Kidney (tissue), 14 donors: ENCODE measurements around the gene ABCA10. TPM values are rescaled to one million over a fixed set of nuclear protein-coding genes. Genes with fewer than 3 reads are reported as not detected.

Experiments used
- DNase-seq, 5 donors: peaks; one replicate each; pipeline ENCODE4 v3.0.0-alpha.2; 2013 to 2020
- FAIRE-seq: peaks from 2 replicates; lab custom pipeline; 2012; peaks lifted over from hg19 to GRCh38; lab: Jason Lieb, UNC
- H3K27ac ChIP-seq, 2 donors: one replicate each; pipeline ENCODE4 v1.7.0; 2013; ENCODE audit warnings: low read depth in 2 of 2, low read length in 2 of 2, inconsistent platforms in 1 of 2
- H3K27me3 ChIP-seq: one replicate; pipeline ENCODE4 v1.7.1; 2013; ENCODE audit warnings: low read length, inconsistent platforms; ENCODE audit not compliant: control insufficient read depth, insufficient read depth
- H3K36me3 ChIP-seq, 3 donors: one replicate each; pipeline versions ENCODE4 v1.7.0 to v1.7.1; 2013; ENCODE audit warnings: low read length in 3 of 3, control low read depth in 1 of 3, inconsistent platforms in 1 of 3; ENCODE audit not compliant: insufficient read depth in 3 of 3, control insufficient read depth in 2 of 3
- H3K4me1 ChIP-seq, 3 donors: one replicate each; pipeline versions ENCODE4 v1.7.0 to v1.7.1; 2013; ENCODE audit warnings: low read length in 3 of 3, inconsistent platforms in 1 of 3, low read depth in 1 of 3; ENCODE audit not compliant: control insufficient read depth in 2 of 3, insufficient read depth in 2 of 3
- H3K4me3 ChIP-seq, 3 donors: one replicate each; pipeline versions ENCODE4 v1.7.0 to v1.8.1; 2013; ENCODE audit warnings: low read length in 3 of 3, control low read depth in 1 of 3, inconsistent platforms in 1 of 3
- H3K9ac ChIP-seq, 3 donors: one replicate each; pipeline versions ENCODE4 v1.7.0 to v1.7.1; 2013; ENCODE audit warnings: low read length in 3 of 3, control low read depth in 1 of 3, inconsistent platforms in 1 of 3
- H3K9me3 ChIP-seq, 3 donors: one replicate each; pipeline versions ENCODE4 v1.7.0 to v1.7.1; 2013; ENCODE audit warnings: low read length in 3 of 3, control low read depth in 1 of 3, inconsistent platforms in 1 of 3; ENCODE audit not compliant: control insufficient read depth in 2 of 3, insufficient read depth in 1 of 3
- CTCF ChIP-seq: IDR thresholded peaks from 3 replicates; pipeline ENCODE4 v1.5.1; 2012; ENCODE audit warnings: mild to moderate bottlenecking, moderate library complexity, borderline replicate concordance; ENCODE audit not compliant: insufficient read depth; ENCODE audit errors: extremely low read depth
- intact Hi-C: fragments of 100-400 bp; cut with DNase I; formaldehyde crosslinking; loops from one replicate; pipeline ENCODE4 v1.11.1; 2022
- polyA plus RNA-seq: library from polyadenylated mRNA; stranded (reverse); fragments of 350-450 nt; fragmentation: Illumina TruSeq; extraction: RNeasy Lipid Tissue Mini Kit (QIAGEN cat#74804); gene quantifications from one replicate; pipeline ENCODE4 v1.2.3, GENCODE V29; 2014; ENCODE audit warnings: low read depth, low replicate concordance; ENCODE audit not compliant: insufficient read depth
- total RNA-seq: library from RNA; stranded (reverse); fragmentation: NEBNext Ultra II Directional; extraction: Animal tissue kit (Norgen Biotek cat#: 25700); gene quantifications from one replicate; pipeline ENCODE4 v1.2.1, GENCODE V29; 2021
- donor health status: control.
- donor health status: control.
- donor health status: control.
- donor health status: control.
- donor health status: control.
- donor health status: DM: yes; HTN: yes; CAD: no.
- donor health status: Normal renal cell carcinoma (clear cell type).

ABCA10 gene
- total and polyA plus RNA-seq, 2 donors from 2014 or later, result 2.1 to 4.2 TPM

DNA sequence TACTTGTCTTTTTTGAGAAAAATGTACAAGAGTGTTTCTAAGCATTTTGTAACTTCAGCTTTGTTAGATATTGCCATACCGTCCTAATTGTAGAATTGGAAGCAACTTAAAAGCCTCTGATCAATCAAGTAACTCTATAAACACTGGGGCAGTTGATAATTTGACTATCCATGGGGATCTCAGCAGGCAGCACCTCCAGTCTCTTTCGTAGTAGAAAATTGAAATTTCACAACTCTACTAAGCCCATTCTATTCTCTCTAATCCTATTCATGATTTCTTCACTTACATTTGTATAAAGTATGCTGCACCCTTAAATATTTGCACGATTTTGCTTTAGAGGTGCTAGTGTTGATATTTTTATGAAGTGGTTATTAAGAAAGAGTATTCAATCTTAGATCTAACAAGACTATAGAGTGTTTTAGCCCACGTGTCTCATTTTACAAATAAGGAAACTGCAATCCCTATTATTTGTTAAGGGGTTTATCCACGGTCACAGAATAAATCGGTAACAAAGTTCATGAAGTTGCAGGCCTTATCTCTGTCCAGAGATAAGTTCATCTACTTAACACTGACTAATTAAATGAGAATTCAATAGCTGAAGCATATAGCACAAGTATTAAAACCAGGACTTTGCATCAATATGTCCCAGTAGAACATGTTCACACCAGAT, 97.9 kb downstream of the ABCA10 start:
- Histone ChIP-seq H3K4me1 (no peaks in the 10 kb centered on the region), H3K9me3 (no peaks in the 10 kb centered on the region), H3K27ac (no peak overlapping the region), H3K9ac (no peak overlapping the region), H3K4me3 (no peak overlapping the region), H3K36me3 (peaks cover 0 to 6% (median 0%) of the 10 kb centered on the region in 3 donors), H3K27me3 (no peaks in the 10 kb centered on the region)
- TF ChIP-seq CTCF, result no peak
- DNase-seq (no peak), FAIRE-seq (no peak)
- intact Hi-C loops, result no loop called here

GRCh38 chr17:69123626-69124025, 105.0 kb downstream of the ABCA10 start:
- Histone ChIP-seq H3K27ac (no peak overlapping the region), H3K4me3 (no peak overlapping the region), H3K27me3 (no peaks in the 10 kb centered on the region), H3K9ac (no peak overlapping the region), H3K36me3 (no peaks in the 10 kb centered on the region), H3K9me3 (no peaks in the 10 kb centered on the region), H3K4me1 (no peaks in the 10 kb centered on the region)
- no peak for TF ChIP-seq CTCF
- no peak for FAIRE-seq
- DNase-seq, result no peak
- intact Hi-C loops, result no loop called here

GRCh38 chr17:69122065-69122464, 106.6 kb downstream of the ABCA10 start:
- intact Hi-C loops, result no loop called here
- no peaks in the 10 kb centered on the region for H3K4me1 ChIP-seq
- H3K4me3 ChIP-seq, result no peak overlapping the region
- no peak for TF ChIP-seq CTCF
- no peaks in the 10 kb centered on the region for H3K9me3 ChIP-seq
- H3K27ac ChIP-seq, result no peak overlapping the region
- no peaks in the 10 kb centered on the region for H3K36me3 ChIP-seq
- no peaks in the 10 kb centered on the region for H3K27me3 ChIP-seq
- DNase-seq (no peak), FAIRE-seq (no peak)
- no peak overlapping the region for H3K9ac ChIP-seq
